Embryonic facial prominence (tissue), 1 donor: ENCODE results near the gene INTS1.
A peak's percentile ranks its signal among the peaks of the same experiment; 100 is the strongest.
"Not testable (repeated sequence)": the region's sequence is repeated elsewhere in the genome, so short reads cannot be mapped to it uniquely, and the experiment has no call there.

Experiments
- DNase-seq: peaks from one replicate; pipeline ENCODE4 v3.0.0-alpha.2; 2016; ENCODE audit errors: extremely low spot score

INTS1 gene

GRCh38 chr7:1460821-1461645, 43.2 kb downstream of the INTS1 start:
- no peak for DNase-seq

DNA sequence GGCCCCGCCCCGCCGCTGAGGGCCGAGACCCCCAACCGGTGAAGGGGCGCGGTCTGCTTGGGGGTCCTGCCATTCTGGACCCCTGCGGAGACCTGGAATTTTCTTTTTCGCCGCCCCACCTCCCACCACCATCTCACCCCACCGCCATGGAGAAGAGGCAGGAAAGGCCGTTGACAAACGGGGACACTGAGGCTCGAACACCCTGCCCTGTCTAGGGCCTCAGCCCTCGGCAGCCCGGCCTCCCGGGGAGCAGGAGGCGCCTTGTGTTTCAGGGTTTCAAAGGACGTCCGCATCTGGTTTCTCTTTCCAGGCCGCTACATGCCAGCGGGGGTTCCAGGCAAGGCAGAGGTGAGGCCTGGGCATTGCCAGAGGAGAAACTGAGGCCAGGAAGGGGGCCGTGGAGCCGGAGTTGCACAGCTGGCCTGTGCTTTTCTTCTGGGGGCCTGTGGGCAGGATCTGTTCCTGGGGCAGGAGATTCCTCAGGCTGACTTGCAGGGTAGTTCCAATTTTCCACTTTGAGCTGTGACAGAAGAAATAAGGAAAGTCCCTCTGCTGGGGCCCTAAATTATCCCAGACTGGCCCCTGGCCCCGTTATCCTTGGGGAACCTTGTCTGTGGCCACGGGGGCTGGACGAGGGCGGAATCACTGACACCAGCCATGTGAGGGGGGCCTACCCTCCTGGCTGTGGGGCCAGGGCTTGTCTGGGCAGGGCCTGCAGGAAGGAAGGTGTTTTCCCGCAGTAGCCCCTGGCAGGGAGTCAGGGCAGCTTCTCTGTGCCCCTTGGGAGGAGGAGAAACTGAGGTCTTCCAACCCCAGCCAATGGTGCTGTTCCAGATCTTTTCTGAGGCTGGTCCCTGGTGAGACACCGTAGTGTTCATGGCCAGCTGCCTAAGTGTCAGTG, 44.0 kb downstream of the INTS1 start:
- no peak for DNase-seq

GRCh38 chr7:1459512-1459892, 44.7 kb downstream of the INTS1 start:
- peak; percentile 94 for DNase-seq

DNA sequence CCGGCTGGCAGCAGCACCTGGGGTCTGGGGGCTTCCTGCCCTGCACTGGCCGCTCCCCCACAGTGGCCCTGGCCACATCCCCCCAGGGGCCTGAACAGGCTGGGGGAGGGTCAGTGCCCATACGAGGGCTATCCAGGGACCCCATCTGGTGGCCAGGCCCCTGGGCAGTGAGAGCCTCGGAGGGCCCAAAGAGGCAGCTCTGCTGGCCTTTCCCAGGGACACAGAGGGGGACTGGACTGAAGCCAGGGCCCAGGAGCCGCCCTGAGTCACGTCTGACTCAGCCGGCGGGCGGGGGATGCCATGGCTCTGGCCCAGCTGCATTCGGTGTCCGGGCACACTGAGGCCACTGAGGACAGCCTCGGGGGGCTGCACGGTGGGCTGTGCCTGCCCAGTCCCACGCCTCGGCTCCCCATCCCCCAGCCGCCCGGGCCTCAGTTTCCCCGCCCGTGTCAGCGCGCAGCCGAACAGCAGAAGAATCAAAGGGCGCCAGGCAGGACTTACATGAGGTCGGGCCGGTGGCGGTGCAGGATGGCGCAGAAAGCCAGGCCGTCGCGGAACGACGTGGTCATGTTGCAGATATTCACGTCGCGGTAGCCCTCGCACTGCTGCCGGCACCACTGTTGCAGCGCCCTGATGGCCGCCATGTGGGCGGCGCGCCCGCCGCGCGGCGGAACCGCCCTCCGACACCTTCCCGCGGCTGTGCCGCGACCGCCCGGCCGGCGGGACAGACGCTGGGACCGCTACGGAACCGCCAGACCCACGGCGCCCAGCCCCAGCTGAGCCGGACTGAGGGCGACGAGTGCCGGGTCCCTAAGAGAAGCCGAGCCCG, 45.3 kb downstream of the INTS1 start, which contains the start of gene MICALL2:
Gene MICALL2 (minus strand): TSS at position 788 of the 829 bp plus-strand sequence. CDS start 144 bp downstream, at position 644.
- DNase-seq: no peak

DNA sequence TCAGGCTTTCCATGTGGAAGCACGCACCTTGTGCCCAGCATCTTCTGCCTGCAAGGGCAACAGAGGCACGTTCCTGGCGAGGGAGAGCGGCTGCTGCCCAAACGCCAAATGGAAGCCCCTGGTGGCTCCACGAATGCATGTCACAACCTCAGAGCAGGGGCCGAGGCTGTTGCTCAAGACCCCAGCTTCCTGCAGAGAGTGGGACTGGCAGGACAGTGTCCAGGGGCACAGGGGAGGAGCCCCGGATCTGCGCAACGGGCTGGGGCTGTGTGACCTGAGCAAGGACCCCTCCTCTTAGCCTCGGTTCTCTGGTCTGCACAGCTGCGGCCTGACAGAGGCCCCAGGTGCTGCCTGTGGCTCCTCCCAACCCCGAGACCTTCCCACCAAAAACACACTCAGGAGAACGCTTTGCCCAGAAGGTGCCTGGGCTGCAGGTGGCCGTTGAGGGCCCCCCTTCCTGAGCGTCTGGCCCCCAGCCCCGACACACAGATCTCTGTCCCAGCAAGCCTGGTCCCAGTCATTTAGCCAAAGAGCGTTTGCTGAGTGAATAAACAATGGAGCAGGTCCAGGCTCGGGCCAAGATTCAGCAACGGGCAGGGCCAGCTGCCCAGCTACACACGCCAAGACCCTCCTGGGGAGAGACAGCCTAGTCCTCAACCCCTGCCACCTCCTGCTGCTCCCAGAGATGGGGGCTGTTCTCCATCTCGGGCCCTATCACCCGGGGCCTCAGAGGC, 46.1 kb downstream of the INTS1 start:
- no peak for DNase-seq

GRCh38 chr7:1457059-1457948, 46.9 kb downstream of the INTS1 start:
- DNase-seq: no peak

DNA sequence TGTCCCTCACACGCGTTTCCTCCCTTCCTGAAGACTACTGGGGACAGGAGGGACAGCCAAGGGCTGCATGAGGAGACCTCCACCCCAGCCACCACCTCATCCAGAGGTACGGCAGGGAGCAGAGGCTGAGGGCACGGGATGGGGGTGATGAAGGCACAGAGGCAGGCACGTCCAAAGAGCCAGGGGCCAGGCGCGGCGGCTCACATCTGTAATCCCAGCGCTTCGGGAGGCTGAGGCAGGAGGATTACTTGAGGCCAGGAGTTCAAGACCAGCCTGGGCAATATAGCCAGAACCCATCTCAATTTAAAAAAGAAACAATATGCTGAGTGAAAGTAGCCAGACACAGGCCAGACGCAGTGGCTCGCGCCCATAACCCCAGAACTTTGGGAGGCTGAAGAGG, 48.2 kb downstream of the INTS1 start:
- no peak for DNase-seq

DNA sequence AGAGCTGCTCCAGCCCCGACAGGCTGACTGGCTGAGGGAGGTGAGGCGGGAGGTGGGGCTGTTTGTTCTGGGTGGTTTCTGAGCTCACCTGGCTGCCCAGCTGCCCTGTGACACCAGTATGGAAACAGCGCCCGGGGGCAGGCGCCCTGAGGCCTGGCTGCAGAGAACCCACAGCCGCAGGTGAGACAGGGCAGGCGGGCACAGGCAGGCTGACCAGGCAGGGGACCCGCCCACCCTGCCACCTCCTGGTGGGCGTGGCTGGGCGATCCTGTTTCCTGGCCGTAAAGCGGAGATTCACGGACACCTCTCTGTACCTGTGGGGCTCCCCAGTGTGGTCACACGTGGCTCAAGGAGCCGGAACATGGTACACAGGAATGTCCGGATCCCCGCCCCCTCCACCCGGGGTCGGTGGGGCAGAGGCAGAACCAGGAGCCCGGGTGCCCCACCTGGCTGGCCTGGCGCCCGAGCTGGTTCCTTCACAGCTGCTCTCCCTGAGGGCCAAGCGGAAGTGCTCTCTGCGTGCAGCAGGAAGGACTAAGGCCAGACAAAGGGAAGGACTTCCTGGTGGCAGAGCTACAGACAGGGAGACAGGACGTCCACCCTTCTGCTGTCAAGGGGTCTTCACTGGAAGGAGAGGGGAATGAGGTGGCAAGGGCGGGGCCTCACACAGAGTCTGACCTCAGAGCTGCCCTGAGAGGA, 48.8 kb downstream of the INTS1 start:
- no peak for DNase-seq

DNA sequence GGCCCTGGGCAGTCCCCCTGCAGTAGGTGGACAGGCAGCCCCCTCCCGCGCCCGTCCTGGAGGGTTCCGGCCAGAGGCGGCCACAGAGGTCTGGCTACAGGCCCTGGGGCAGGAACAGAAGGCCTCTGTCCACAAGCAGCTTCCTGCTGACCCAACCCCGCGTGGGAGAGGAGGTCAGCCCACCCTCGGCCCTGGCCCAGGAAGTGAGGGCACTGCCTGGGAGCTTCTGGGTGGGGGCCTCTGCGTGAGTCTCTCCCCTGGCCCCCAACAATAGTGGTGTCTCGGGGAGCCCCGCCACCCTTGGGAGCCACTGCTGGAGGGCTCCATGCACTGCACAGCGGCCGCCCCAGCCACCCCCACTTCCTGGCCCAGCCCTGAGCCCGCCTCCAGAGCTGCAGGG, 49.6 kb downstream of the INTS1 start:
- DNase-seq: no peak

DNA sequence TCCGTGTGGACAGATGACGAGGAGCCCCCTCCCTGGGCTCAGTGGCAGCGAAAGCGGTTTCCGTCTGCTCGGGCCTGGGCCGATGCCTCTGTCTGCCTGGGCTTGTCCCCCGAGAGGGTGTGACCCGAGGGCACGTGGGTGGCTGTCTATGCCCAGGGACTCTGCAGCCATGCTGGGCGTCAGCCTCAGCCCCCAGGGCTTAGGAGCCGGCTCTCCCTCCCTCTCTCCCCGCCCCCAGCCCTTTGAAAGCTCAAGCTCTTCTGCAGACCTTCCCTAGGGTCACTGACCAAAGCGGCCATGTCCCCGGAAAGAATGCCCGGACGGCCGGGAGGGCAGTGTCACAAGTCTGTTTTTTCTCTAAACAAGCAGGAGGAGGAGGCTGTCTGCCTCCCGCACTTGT, 52.0 kb downstream of the INTS1 start:
- no peak for DNase-seq

- DNase-seq: no peak
These were observed 53.2 kb downstream of the INTS1 start for GRCh38 chr7:1450987-1451386.

GRCh38 chr7:1450431-1450830, 53.8 kb downstream of the INTS1 start:
- no peak for DNase-seq

DNA sequence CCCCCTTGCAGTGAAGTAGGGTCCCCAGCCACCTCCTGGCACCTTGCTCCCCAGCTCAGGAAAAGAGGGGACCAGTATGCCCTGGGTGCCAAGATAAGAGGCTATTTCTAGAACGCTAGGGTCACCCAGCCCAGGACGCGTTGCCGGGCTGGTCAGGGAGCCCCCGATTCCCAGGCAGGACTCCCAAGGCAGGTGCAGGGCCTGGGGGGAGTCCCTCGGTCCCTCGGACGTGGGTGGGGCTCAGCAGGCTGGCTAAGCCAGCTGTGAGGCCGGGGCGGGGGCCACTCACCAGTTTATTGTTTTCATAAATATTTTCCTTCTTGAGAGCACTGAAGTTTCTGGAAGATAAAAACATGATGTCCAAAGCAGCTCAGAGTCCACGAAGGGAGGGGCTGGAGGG, 54.2 kb downstream of the INTS1 start:
- no peak for DNase-seq

GRCh38 chr7:1449501-1449900, 54.7 kb downstream of the INTS1 start:
- no peak for DNase-seq

DNA sequence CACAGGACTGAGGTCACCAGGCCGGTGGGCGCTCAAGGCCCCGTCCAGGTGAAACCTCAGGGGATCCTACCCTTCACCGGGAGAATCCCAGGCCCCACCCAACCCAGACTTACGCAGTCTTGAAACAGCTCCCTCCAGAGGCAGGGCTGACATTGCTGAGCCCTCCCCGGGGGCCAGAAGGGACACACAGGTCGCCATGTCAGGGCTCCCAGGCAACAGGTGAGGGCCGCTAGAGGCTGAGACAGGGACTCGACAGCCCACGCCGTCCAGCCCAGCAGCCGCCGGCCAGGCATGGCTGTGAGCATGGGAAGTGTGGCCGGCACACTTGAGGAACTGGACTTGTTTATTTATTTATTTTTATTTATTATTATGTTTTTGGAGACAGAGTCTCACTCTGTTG, 55.2 kb downstream of the INTS1 start:
- no peak for DNase-seq

DNA sequence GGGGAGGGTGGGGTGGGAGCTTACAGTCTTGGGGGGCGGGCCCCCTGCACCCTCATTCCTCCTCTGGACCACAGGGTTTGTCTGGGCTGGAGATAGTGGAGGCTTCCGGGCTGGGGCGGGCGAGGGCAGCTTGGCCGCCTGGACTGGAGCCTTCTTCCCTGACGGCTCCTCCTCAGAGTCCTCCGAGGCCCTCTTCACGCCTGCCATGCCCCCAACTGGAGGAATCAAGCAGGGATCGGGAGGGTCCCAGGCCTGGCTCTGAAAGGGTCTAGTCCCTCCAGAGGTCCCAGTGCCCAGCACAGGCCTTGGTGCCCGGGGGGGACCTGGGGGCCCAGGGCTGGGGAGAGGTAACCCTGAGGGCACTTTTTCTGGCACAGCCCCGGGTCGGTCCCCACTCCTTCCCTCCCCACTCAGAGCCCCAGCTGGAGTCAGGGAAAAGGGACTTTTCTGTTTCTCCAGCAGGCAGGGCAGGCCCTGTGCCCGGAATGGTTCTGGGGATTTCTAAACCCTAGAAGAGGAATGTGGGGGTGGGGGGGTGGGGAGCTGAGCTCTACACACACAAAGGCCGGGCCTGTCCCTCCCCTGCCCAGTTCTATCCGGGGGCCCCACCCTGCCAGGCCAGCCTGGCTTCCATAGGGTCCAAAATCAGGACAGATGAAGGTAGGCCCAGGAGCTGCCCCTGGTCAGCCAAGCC, 56.5 kb downstream of the INTS1 start:
- DNase-seq: no peak

DNA sequence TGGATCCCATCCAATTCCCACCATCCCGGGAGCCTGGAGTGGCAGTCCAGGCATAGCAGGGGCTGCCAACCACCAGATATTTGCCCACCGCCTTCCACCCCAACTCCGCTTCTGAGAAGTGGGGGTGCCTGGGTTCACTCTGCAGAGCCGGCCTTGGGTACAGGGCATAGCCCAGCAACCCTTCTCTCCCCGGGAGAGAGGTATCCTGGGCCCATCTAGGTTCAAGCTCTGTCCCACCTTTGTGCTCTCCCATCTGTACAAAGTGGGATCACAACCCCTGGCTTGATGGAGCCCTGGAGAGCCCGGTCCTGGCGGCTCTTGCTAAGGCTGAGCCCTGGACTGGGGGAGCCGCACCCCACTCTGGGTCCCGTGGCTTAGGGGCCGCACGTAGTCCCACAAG, 57.1 kb downstream of the INTS1 start:
- DNase-seq: no peak

- no peak for DNase-seq
These were observed 57.6 kb downstream of the INTS1 start for GRCh38 chr7:1446620-1447032.

GRCh38 chr7:1446026-1446425, 58.2 kb downstream of the INTS1 start:
- DNase-seq: not testable (repeated sequence)
